ACHN (cell line): ENCODE results near the gene FNDC3B.

Source experiments
- DNase-seq: peaks from one replicate; pipeline ENCODE4 v3.0.0-alpha.2; 2015
- in situ Hi-C: cut with HindIII; loops from 2 replicates; pipeline ENCODE4 v1.10.0; 2017; ENCODE audit warnings: low sequenced_read_pairs, low pct_ligation_motif_present, low pct_unique_long_range_greater_than_20kb

FNDC3B gene

GRCh38 chr3:172290457-172290856 lies 251.1 kb downstream of the FNDC3B start:
- in situ Hi-C loops, result no loop called here
- no peak for DNase-seq

- DNase-seq, result no peak
These were observed 252.3 kb downstream of the FNDC3B start for GRCh38 chr3:172291650-172292049.

GRCh38 chr3:172292422-172292821 lies 253.0 kb downstream of the FNDC3B start:
- in situ Hi-C loops, result no loop called here
- DNase-seq, result no peak

More at GRCh38 chr3:172291650-172292049, 252.3 kb downstream of the FNDC3B start:
- in situ Hi-C loops, result no loop called here

GRCh38 chr3:172293093-172293492 lies 253.7 kb downstream of the FNDC3B start:
- in situ Hi-C loops, result no loop called here
- DNase-seq, result no peak

GRCh38 chr3:172294223-172294806 lies 254.9 kb downstream of the FNDC3B start:
- DNase-seq, result no peak
- in situ Hi-C loops, result no loop called here

- in situ Hi-C loops, result no loop called here
These were observed 257.0 kb downstream of the FNDC3B start for GRCh38 chr3:172296248-172296974.

GRCh38 chr3:172296975-172297332 lies 257.6 kb downstream of the FNDC3B start:
- in situ Hi-C loops, result no loop called here
- DNase-seq, result no peak

More at GRCh38 chr3:172296248-172296974, 257.0 kb downstream of the FNDC3B start:
- no peak for DNase-seq

GRCh38 chr3:172298247-172298646 lies 258.9 kb downstream of the FNDC3B start:
- no peak for DNase-seq
- in situ Hi-C loops, result no loop called here

- in situ Hi-C loops, result no loop called here
- no peak for DNase-seq
These were observed 260.8 kb downstream of the FNDC3B start for GRCh38 chr3:172300187-172300586.

- in situ Hi-C loops, result no loop called here
- no peak for DNase-seq
These were observed 261.5 kb downstream of the FNDC3B start for GRCh38 chr3:172300862-172301261.

GRCh38 chr3:172302203-172302602 lies 262.8 kb downstream of the FNDC3B start:
- no peak for DNase-seq
- in situ Hi-C loops, result no loop called here

GRCh38 chr3:172303181-172303580 lies 263.8 kb downstream of the FNDC3B start:
- in situ Hi-C loops, result no loop called here

GRCh38 chr3:172303941-172304558 lies 264.7 kb downstream of the FNDC3B start:
- in situ Hi-C loops, result no loop called here
- no peak for DNase-seq

More at GRCh38 chr3:172303181-172303580, 263.8 kb downstream of the FNDC3B start:
- DNase-seq, result no peak

- peak; percentile 53 for DNase-seq
- in situ Hi-C loops, result no loop called here
These were observed 266.2 kb downstream of the FNDC3B start for GRCh38 chr3:172305552-172305951.

- in situ Hi-C loops, result no loop called here
- DNase-seq, result no peak
These were observed 266.6 kb downstream of the FNDC3B start for GRCh38 chr3:172305974-172306373.

- in situ Hi-C loops, result no loop called here
- no peak for DNase-seq
These were observed 267.8 kb downstream of the FNDC3B start for GRCh38 chr3:172307141-172307560.

- in situ Hi-C loops, result no loop called here
- no peak for DNase-seq
These were observed 269.7 kb downstream of the FNDC3B start for GRCh38 chr3:172309059-172309458.

GRCh38 chr3:172309741-172310427 lies 270.5 kb downstream of the FNDC3B start:
- DNase-seq, result no peak
- in situ Hi-C loops, result no loop called here

- in situ Hi-C loops, result no loop called here
- no peak for DNase-seq
These were observed 271.0 kb downstream of the FNDC3B start for GRCh38 chr3:172310428-172310760.
